Prostate gland (tissue), 2 donors: Measurements from ENCODE around the gene LMCD1.

Source experiments
- CTCF ChIP-seq, 4 experiments: fragments of 200-600 bp in 2 of 4; fragments of 450-650 bp in 2 of 4; sonication (generic) in 2 of 4; IDR thresholded peaks; 1 replicate in 3 of 4; 2 replicates in 1 of 4; pipeline ENCODE4 v1.5.1; 2016 to 2019; ENCODE audit warnings: antibody characterized with exemption in 4 of 4, mild to moderate bottlenecking in 2 of 4, moderate library complexity in 2 of 4
- POLR2A ChIP-seq: fragments of 450-650 bp; IDR thresholded peaks from one replicate; pipeline ENCODE4 v1.6.1; 2016; ENCODE audit warnings: antibody characterized with exemption, mild to moderate bottlenecking
- POLR2AphosphoS5 ChIP-seq: sonication (generic); formaldehyde crosslinking; IDR thresholded peaks from one replicate; pipeline ENCODE4 v1.6.1; 2017; ENCODE audit warnings: antibody characterized with exemption

- peak in 3 of 4 experiments; percentile 15 to 41 (median 19) for TF ChIP-seq CTCF (IDR thresholded peaks at IDR 0.05)
- peak; percentile 78 for TF ChIP-seq POLR2A
- TF ChIP-seq POLR2AphosphoS5: peak; percentile 91
These were observed at the start of gene LMCD1 for GRCh38 chr3:8501371-8502131.
